ENCODE data around the gene LORICRIN. TPM values are rescaled to one million over a fixed set of nuclear protein-coding genes. Genes with fewer than 3 reads are reported as not detected.

Gene LORICRIN
- total and polyA plus RNA-seq, 2 of the 4 experiments (the other 2 are of a cell fraction), result not detected

DNA sequence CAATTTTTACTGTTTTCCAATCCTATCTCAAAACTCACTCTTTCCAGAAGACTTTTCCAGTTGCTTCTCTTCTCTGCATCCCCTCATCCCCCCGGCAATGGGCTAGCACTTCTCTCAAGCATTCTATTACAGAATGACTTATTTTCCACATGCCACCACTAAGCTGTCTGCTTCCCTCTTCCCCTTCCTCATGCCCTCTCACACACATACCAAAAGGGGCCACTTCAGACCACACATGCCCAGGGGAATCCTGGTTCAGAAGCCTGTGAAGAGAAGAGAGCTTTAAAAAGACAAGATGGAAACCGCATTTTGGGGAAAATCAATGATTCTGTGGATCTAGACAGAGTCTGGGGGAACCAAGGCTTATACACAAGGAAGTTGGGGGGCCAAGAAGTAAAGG lies 8.4 kb upstream of the LORICRIN start:
- Histone ChIP-seq H2BK20ac (ENCODE audit: low read depth, low read length) (no peak overlapping the region), H3K79me1 (ENCODE audit: low read depth in 1 of 2, low read length in 2 of 2) (no peaks in the 10 kb centered on the region), H3K4me2 (ENCODE audit: low read depth, low read length) (no peak overlapping the region), H2BK120ac (ENCODE audit: low read depth, low read length) (no peak overlapping the region), H3K4me3 (ENCODE audit: insufficient read depth, low read depth, low read length) (no peak overlapping the region), H2AFZ (replicated peaks; ENCODE audit: low read length, poor library complexity) (no peak overlapping the region), H2BK15ac (ENCODE audit: low read depth, low read length) (no peak overlapping the region), H3K23ac (ENCODE audit: low read depth, low read length) (no peak overlapping the region), H2AK9ac (replicated peaks; ENCODE audit: low read depth, low read length, poor library complexity) (no peak overlapping the region), H3K9me3 (ENCODE audit: control insufficient read depth, insufficient read depth, low read length) (no peaks in the 10 kb centered on the region), H3K9me1 (ENCODE audit: insufficient read depth, low read length) (no peaks in the 10 kb centered on the region), H3K14ac (replicated peaks; ENCODE audit: low read depth, low read length) (no peak overlapping the region), H4K91ac (ENCODE audit: insufficient read depth, low read depth, low read length) (no peak overlapping the region), H3K4ac (ENCODE audit: low read depth, low read length) (no peak overlapping the region), H3K27ac (ENCODE audit: insufficient read depth, low read length) (no peak overlapping the region), H2AK5ac (ENCODE audit: low read depth, low read length) (no peak overlapping the region), H3K4me1 (ENCODE audit: control insufficient read depth, insufficient read depth, low read length) (no peaks in the 10 kb centered on the region), H2BK5ac (ENCODE audit: low read depth, low read length, poor library complexity, severe bottlenecking) (no peak overlapping the region), H3K9ac (ENCODE audit: low read depth, low read length) (no peak overlapping the region), H3K36me3 (ENCODE audit: control insufficient read depth, insufficient read depth, low read length) (no peaks in the 10 kb centered on the region), H3K56ac (ENCODE audit: extremely low read depth, insufficient read depth, low read length) (no peak overlapping the region), H4K5ac (ENCODE audit: low read depth, low read length) (no peak overlapping the region), H4K8ac (ENCODE audit: low read depth in 2 of 2, low read length in 2 of 2) (no peak overlapping the region), H3K18ac (ENCODE audit: low read depth, low read length) (no peak overlapping the region), H3K27me3 (ENCODE audit: control insufficient read depth, insufficient read depth, low read length) (no peaks in the 10 kb centered on the region), H4K20me1 (ENCODE audit: insufficient read depth, low read length) (no peaks in the 10 kb centered on the region)
- intact Hi-C loops (cut with micrococcal nuclease), result no loop called here
- DNase-seq (no peak), ATAC-seq (ENCODE audit: low read depth) (no peak)
- no TSS peak for BruUV-seq (replicated peaks)
- TF ChIP-seq ELK1 (IDR thresholded peaks at IDR 0.05; ENCODE audit: borderline replicate concordance, low read depth, low read length), result no peak
- no peak for TF ChIP-seq BHLHE40 (IDR thresholded peaks at IDR 0.05; ENCODE audit: low read depth, low read length)
- TF ChIP-seq RFX5 (IDR thresholded peaks at IDR 0.05; ENCODE audit: low read depth, low read length), result no peak
- no peak for TF ChIP-seq RCOR1 (IDR thresholded peaks at IDR 0.05; ENCODE audit: insufficient replicate concordance, low read length)
- TF ChIP-seq USF2 (IDR thresholded peaks at IDR 0.05; ENCODE audit: low read depth, low read length), result no peak
- TF ChIP-seq FOS (IDR thresholded peaks at IDR 0.05; ENCODE audit: low read depth, low read length), result no peak
- no peak for TF ChIP-seq MAZ (IDR thresholded peaks at IDR 0.05; ENCODE audit: borderline replicate concordance, low read depth, low read length)
- TF ChIP-seq NFE2L2 (IDR thresholded peaks at IDR 0.05; ENCODE audit: low read depth, low read length), result no peak
- TF ChIP-seq POLR2A (IDR thresholded peaks at IDR 0.05; ENCODE audit: low read depth, low read length), result no peak
- TF ChIP-seq SMC3 (IDR thresholded peaks at IDR 0.05; ENCODE audit: low read depth, low read length), result no peak
- TF ChIP-seq CEBPB (IDR thresholded peaks at IDR 0.05; ENCODE audit: low read depth, low read length), result no peak
- no peak for TF ChIP-seq MXI1 (IDR thresholded peaks at IDR 0.05; ENCODE audit: borderline replicate concordance, low read depth, low read length)
- TF ChIP-seq RAD21 (IDR thresholded peaks at IDR 0.05; ENCODE audit: low read length), result no peak
- TF ChIP-seq MAFK (IDR thresholded peaks at IDR 0.05; ENCODE audit: low read depth, low read length), result no peak
- no peak for TF ChIP-seq CHD1 (IDR thresholded peaks at IDR 0.05; ENCODE audit: low read depth, low read length)
- TF ChIP-seq, protein P1, sequence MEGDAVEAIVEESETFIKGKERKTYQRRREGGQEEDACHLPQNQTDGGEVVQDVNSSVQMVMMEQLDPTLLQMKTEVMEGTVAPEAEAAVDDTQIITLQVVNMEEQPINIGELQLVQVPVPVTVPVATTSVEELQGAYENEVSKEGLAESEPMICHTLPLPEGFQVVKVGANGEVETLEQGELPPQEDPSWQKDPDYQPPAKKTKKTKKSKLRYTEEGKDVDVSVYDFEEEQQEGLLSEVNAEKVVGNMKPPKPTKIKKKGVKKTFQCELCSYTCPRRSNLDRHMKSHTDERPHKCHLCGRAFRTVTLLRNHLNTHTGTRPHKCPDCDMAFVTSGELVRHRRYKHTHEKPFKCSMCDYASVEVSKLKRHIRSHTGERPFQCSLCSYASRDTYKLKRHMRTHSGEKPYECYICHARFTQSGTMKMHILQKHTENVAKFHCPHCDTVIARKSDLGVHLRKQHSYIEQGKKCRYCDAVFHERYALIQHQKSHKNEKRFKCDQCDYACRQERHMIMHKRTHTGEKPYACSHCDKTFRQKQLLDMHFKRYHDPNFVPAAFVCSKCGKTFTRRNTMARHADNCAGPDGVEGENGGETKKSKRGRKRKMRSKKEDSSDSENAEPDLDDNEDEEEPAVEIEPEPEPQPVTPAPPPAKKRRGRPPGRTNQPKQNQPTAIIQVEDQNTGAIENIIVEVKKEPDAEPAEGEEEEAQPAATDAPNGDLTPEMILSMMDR (conservative IDR thresholded peaks at IDR 0.05; ENCODE audit: low read depth, low read length), result no peak
- in situ Hi-C loops (cut with MboI; ENCODE audit: low sequenced_read_pairs), result no loop called here
- 71% methylated on average over 1 of the region's 2 CpGs; no CpG with 5 or more reads in 1 of the 2 experiments for WGBS, 2 experiments (ENCODE audit: extremely low coverage in 2 of 2, insufficient read length in 1 of 2)
- ChIA-PET CTCF (interaction anchor here (0.6 kb wide), 1 partner anchor 19 kb away, joined by 3 read pairs; no protein-coding TSS in a partner anchor), POLR2A (ENCODE audit: unreplicated experiment) (no interaction called here)
- dilution Hi-C loops (cut with HindIII; ENCODE audit: low sequenced_read_pairs, unreplicated experiment), result no loop called here

Measured in IMR-90 (cell line).